ENCODE results near the gene BCCIP.

DNA sequence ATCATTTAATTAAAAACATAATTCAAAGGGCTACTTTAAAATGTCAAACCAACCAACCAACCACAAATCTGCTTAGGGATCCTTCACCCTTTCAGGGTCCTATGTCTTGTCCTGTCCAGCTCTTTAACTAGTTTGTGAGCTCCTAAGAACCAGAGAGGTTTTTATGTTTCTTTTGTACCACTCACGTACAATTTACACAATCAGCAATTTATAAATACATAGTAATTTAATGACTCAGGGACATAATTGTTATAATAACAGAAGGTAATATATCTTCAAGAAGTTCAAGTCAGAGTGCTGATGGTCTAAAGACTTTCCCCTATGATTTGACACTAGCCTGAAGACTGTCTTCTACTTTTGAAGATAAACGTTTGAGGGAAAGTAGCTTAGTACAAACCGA is 41.8 kb downstream of the BCCIP start:
- no peak for TF ChIP-seq CTCF (IDR thresholded peaks at IDR 0.05)
- no peak for TF ChIP-seq POLR2A (IDR thresholded peaks at IDR 0.05)
